Kidney epithelial cell (primary cell): Measurements from ENCODE around the gene MID1. TPM values are rescaled to one million over a fixed set of nuclear protein-coding genes. Genes with fewer than 3 reads are reported as not detected.

Source experiments
- DNase-seq: peaks from one replicate; pipeline ENCODE4 v3.0.0-alpha.2; 2010; ENCODE audit warnings: low read depth
- H3K27me3 ChIP-seq: 2 replicates; pipeline ENCODE4 v1.6.0; 2011; ENCODE audit warnings: low read length; ENCODE audit not compliant: control insufficient read depth, insufficient read depth
- H3K36me3 ChIP-seq: 2 replicates; pipeline ENCODE4 v1.5.1; 2011; ENCODE audit warnings: low read length; ENCODE audit not compliant: control insufficient read depth, insufficient read depth
- H3K4me3 ChIP-seq: 2 replicates; pipeline ENCODE4 v1.5.1; 2011; ENCODE audit warnings: low read depth, mild to moderate bottlenecking, control low read depth, low read length
- CTCF ChIP-seq: IDR thresholded peaks from 2 replicates; pipeline ENCODE4 v1.5.1; 2011; ENCODE audit warnings: mild to moderate bottlenecking, moderate library complexity, low read length, control low read depth, inconsistent platforms; ENCODE audit not compliant: insufficient read depth, poor library complexity, severe bottlenecking
- total RNA-seq: library from RNA; depleted of rRNA; stranded (reverse); fragments of >200 nt; gene quantifications from 2 replicates; pipeline ENCODE4 v1.2.3, GENCODE V29; 2015

MID1 gene
- total RNA-seq, 1 donor from 2014 or later: 13.5 TPM

DNA sequence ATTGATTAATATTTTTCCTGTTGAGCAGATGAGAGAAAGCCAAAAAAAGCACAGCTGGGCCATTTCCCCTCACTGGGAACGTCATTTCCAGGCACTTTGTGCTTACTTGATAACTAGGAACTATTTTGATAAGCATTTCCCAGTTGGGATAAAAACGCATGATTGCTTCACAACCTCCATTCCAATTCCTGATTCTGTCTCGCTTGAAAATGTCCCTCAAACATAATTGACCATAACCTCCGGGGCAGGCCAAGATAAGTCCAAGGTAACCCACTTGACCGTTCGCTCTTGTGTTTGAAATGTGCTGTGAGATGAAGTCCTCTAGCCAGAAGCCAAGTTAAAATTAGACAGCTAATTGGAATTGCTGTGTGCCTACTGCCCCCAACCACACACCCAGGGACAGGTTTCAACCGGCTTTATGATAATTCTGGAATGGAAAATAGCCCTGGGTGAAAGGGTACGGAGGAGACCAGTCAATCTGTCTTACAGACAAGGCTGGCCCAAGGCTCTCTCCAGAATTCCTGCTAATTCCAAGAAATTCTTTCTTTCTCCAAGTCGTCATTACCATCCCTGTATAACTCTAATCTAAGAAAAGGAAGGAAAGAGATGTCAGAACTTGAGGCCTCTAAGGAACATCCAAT lies 137.1 kb downstream of the MID1 start:
- H3K27me3 ChIP-seq: no peaks in the 10 kb centered on the region
- no peak overlapping the region for H3K4me3 ChIP-seq
- DNase-seq: no peak
- no peak for TF ChIP-seq CTCF
- no peaks in the 10 kb centered on the region for H3K36me3 ChIP-seq

GRCh38 chrX:10482708-10483107 lies 137.7 kb downstream of the MID1 start:
- no peak for DNase-seq
- Histone ChIP-seq H3K27me3 (no peaks in the 10 kb centered on the region), H3K4me3 (no peak overlapping the region), H3K36me3 (no peaks in the 10 kb centered on the region)
- no peak for TF ChIP-seq CTCF

DNA sequence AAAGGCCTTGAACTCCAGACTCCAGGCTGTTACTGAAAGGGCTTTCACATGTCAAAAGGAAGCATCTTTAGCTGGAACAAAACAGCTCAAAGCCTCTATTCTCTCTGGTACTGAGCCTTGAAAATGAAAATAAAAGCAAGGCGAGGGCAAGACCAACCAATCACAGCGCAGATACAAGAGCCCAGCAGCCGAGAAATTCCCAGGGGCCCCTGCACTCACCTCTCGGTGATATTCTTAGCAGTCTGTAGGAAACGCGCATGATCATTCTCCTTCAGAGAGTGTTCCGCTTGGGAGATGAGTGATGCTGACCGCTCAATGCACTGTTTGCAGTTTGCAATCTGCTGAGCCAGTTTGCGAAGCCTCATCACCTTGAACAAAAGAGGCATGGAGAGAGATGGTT lies 138.1 kb downstream of the MID1 start:
- H3K36me3 ChIP-seq: no peaks in the 10 kb centered on the region
- no peak for DNase-seq
- no peak overlapping the region for H3K4me3 ChIP-seq
- TF ChIP-seq CTCF: no peak
- no peaks in the 10 kb centered on the region for H3K27me3 ChIP-seq

DNA sequence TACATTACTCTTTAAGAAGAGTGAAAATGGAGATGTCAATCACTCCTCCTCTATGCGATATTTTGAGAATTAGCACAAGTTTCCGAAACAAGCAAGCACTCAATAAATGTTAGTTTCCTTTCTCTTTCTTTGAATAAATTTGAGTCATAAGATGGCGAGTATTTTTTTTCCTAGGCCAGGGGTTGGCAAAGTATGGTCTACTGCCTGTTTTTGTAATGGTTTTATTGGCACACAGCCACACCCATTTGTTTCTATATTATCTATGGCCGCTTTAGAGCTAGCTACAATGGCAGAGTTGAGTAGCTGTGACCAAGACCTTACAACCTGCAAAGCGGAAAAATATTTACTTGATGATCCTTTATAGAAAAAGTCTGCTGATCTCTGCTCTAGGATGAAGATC lies 139.5 kb downstream of the MID1 start:
- no peak for TF ChIP-seq CTCF
- H3K27me3 ChIP-seq: no peaks in the 10 kb centered on the region
- no peak for DNase-seq
- no peaks in the 10 kb centered on the region for H3K36me3 ChIP-seq
- H3K4me3 ChIP-seq: no peak overlapping the region

DNA sequence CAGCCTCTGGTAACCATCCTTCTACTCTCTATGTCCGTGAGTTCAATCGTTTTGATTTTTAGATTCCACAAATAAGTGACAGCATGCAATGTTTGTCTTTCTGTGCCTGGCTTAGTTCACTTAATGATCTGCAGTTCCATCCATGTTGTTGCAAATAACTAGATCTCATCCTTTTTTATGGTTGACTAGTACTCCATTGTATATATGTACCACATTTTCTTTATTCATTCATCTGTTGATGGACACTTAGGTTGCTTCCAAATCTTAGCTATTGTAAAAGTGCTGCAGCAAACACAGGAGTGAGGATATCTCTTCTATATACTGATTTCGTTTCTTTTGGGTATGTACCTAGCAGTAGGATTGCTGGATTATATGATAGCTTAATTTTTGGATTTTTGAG lies 140.9 kb downstream of the MID1 start:
- TF ChIP-seq CTCF: no peak

DNA sequence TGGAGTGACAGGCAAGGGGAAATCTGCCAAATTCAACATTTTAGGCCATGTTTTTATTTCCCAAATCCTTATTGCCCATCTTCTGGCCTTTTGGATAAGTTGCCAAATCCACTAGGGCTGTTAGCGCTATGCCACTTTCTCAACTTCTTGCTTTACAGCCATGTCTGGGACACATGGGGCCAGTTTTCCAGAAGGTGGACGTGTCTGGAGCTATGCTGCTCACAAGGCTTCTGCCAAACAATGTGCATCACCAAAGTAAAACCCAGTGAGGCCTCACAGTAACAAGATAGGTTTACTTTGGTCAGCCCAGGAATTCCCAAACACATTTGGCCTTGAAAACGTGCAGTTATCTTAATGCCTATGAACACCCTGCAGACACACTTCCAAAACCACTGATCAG lies 142.9 kb downstream of the MID1 start:
- H3K4me3 ChIP-seq: no peak overlapping the region
- DNase-seq: no peak
- no peaks in the 10 kb centered on the region for H3K27me3 ChIP-seq
- TF ChIP-seq CTCF: no peak
- no peaks in the 10 kb centered on the region for H3K36me3 ChIP-seq

More for the DNA sequence above, 140.9 kb downstream of the MID1 start:
- Histone ChIP-seq H3K4me3 (no peak overlapping the region), H3K27me3 (no peaks in the 10 kb centered on the region), H3K36me3 (no peaks in the 10 kb centered on the region)
- DNase-seq: no peak
